Right ventricle myocardium inferior (tissue), 1 donor: Measurements from ENCODE around the gene CFTR. TPM values are rescaled to one million over a fixed set of nuclear protein-coding genes. Genes with fewer than 3 reads are reported as not detected.
A peak's percentile ranks its signal among the peaks of the same experiment; 100 is the strongest.
"Not testable (repeated sequence)": the region's sequence is repeated elsewhere in the genome, so short reads cannot be mapped to it uniquely, and the experiment has no call there.

Source experiments
- ATAC-seq: fragments of 200-7000 bp; cut with Tn5 transposase; one replicate; pipeline ENCODE4 v1.9.1; 2020; ENCODE audit warnings: mild to moderate bottlenecking, moderate library complexity
- DNase-seq: peaks from one replicate; pipeline ENCODE4 v3.0.0; 2021; ENCODE audit errors: missing footprints
- intact Hi-C: fragments of 100-400 bp; cut with DNase I; formaldehyde crosslinking; loops from one replicate; pipeline ENCODE4 v1.11.0; 2022
- long read RNA-seq: library from polyadenylated mRNA; unstranded; transcript quantifications from one replicate; pipeline ENCODE4 v2.0.0, GENCODE V29; 2021
- total RNA-seq: library from RNA; stranded (reverse); fragmentation: NEBNext Ultra II Directional; extraction: Animal tissue kit (Norgen Biotek cat#: 25700); gene quantifications from one replicate; pipeline ENCODE4 v1.2.1, GENCODE V29; 2021
- donor health status: DM: no; HTN: yes; CAD: no; lungs with severe emphysema.

CFTR gene
- total RNA-seq: 0.87 TPM
- long read RNA-seq, partial matches to known transcripts: 0 of 1 reads
- long read RNA-seq, other reads (novel, unspliced or antisense): 1 of 1 reads

GRCh38 chr7:117479225-117480054, at the start of gene CFTR:
Gene CFTR, plus strand, starts transcription at chr7:117480025. Its CDS starts 70 bp downstream, at chr7:117480095.
- DNase-seq (peak; percentile 48), ATAC-seq (peak; percentile 54)
- intact Hi-C loops: no loop called here

- ATAC-seq: no peak
- intact Hi-C loops: no loop called here
- DNase-seq: no peak
Measured at GRCh38 chr7:117435475-117436043, 44.3 kb upstream of the CFTR start.

- DNase-seq (no peak), ATAC-seq (no peak)
- intact Hi-C loops: no loop called here
Measured at GRCh38 chr7:117444646-117445045, 35.2 kb upstream of the CFTR start.

- no peak for ATAC-seq
- no peak for DNase-seq
- intact Hi-C loops: no loop called here
Measured at GRCh38 chr7:117445206-117445605, 34.6 kb upstream of the CFTR start.

- intact Hi-C loops: no loop called here
- no peak for ATAC-seq
- DNase-seq: no peak
Measured at GRCh38 chr7:117446220-117446815, 33.5 kb upstream of the CFTR start.

GRCh38 chr7:117448655-117449054, 31.2 kb upstream of the CFTR start:
- DNase-seq: no peak
- ATAC-seq: no peak
- intact Hi-C loops: no loop called here

- no peak for ATAC-seq
- no peak for DNase-seq
- intact Hi-C loops: loop anchor here (1.0 kb wide), 1 partner anchor 256 kb away; no protein-coding TSS in a partner anchor
Measured at GRCh38 chr7:117458977-117459583, 20.7 kb upstream of the CFTR start.

GRCh38 chr7:117459735-117460134, 20.1 kb upstream of the CFTR start:
- ATAC-seq (no peak), DNase-seq (no peak)
- intact Hi-C loops: loop anchor here (1.0 kb wide), 1 partner anchor 256 kb away; no protein-coding TSS in a partner anchor

- DNase-seq, intact Hi-C loops, ATAC-seq: not testable (repeated sequence)
Measured at GRCh38 chr7:117460815-117461214, 19.0 kb upstream of the CFTR start.

- DNase-seq (no peak), ATAC-seq (no peak)
- intact Hi-C loops: no loop called here
Measured at GRCh38 chr7:117468174-117468573, 11.7 kb upstream of the CFTR start.

GRCh38 chr7:117470777-117471176, 9.0 kb upstream of the CFTR start:
- peak; percentile 80 for ATAC-seq

GRCh38 chr7:117472335-117472734, 7.5 kb upstream of the CFTR start:
- ATAC-seq (peak; percentile 93), DNase-seq (no peak)

More at GRCh38 chr7:117470777-117471176, 9.0 kb upstream of the CFTR start:
- peak; percentile 67 for DNase-seq
- intact Hi-C loops: no loop called here

GRCh38 chr7:117476557-117477215, 3.1 kb upstream of the CFTR start:
- DNase-seq (no peak), ATAC-seq (no peak)
- intact Hi-C loops: no loop called here

More at GRCh38 chr7:117472335-117472734, 7.5 kb upstream of the CFTR start:
- intact Hi-C loops: no loop called here

GRCh38 chr7:117478836-117479224, 995 bp upstream of the CFTR start:
- intact Hi-C loops: no loop called here
- ATAC-seq (no peak), DNase-seq (no peak)

GRCh38 chr7:117480055-117480362, 184 bp downstream of the CFTR start:
- intact Hi-C loops: no loop called here
- ATAC-seq (no peak), DNase-seq (no peak)

- intact Hi-C loops: no loop called here
- DNase-seq (no peak), ATAC-seq (no peak)
Measured at GRCh38 chr7:117480978-117481377, 1.2 kb downstream of the CFTR start.

- ATAC-seq (no peak), DNase-seq (no peak)
- intact Hi-C loops: no loop called here
Measured at GRCh38 chr7:117485118-117485620, 5.3 kb downstream of the CFTR start.

- ATAC-seq: no peak
- intact Hi-C loops: no loop called here
Measured at GRCh38 chr7:117489016-117489415, 9.2 kb downstream of the CFTR start.

GRCh38 chr7:117489430-117489829, 9.6 kb downstream of the CFTR start:
- ATAC-seq: no peak
- intact Hi-C loops: no loop called here
- DNase-seq: no peak

More at GRCh38 chr7:117489016-117489415, 9.2 kb downstream of the CFTR start:
- no peak for DNase-seq
